PC-3 (cell line): ENCODE data around the gene TBX20.

Experiments used
- EZH2 ChIP-seq: fragments of 300-600 bp; sonication (generic); IDR thresholded peaks from one replicate; pipeline ENCODE4 v1.6.1; 2017; ENCODE audit warnings: antibody characterized with exemption, mild to moderate bottlenecking, low read length; ENCODE audit not compliant: unreplicated experiment
- EZH2phosphoT487 ChIP-seq: fragments of 300-600 bp; sonication (generic); IDR thresholded peaks from 2 replicates; pipeline ENCODE4 v1.6.1; 2018; ENCODE audit warnings: mild to moderate bottlenecking, antibody characterized with exemption, low read length, borderline replicate concordance
- TF ChIP-seq, protein P1 (sequence below): fragments of 300-600 bp; sonication (generic); conservative IDR thresholded peaks from 2 replicates; pipeline ENCODE4 v1.5.1; 2017; ENCODE audit warnings: antibody characterized with exemption, low read depth, mild to moderate bottlenecking, low read length

DNA sequence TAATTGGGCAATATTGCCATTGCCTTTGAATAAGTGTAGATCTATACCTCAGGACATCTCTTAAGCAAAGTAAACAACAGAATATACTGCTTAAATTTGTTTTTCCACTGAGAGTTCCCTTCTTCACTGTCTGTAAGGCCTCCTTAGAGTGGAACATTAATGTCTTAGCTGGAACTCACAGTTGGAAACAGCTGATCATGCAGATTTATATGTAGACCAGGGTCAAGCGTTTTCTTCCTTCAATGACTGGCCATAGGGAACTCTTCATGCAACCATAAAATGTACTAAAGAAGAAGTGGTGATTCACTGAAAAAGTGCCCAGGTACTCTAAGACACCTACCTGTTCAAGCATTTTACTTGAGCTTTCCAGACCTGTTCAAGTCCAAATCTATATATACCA, 18.3 kb upstream of the TBX20 start:
- TF ChIP-seq, protein P1, sequence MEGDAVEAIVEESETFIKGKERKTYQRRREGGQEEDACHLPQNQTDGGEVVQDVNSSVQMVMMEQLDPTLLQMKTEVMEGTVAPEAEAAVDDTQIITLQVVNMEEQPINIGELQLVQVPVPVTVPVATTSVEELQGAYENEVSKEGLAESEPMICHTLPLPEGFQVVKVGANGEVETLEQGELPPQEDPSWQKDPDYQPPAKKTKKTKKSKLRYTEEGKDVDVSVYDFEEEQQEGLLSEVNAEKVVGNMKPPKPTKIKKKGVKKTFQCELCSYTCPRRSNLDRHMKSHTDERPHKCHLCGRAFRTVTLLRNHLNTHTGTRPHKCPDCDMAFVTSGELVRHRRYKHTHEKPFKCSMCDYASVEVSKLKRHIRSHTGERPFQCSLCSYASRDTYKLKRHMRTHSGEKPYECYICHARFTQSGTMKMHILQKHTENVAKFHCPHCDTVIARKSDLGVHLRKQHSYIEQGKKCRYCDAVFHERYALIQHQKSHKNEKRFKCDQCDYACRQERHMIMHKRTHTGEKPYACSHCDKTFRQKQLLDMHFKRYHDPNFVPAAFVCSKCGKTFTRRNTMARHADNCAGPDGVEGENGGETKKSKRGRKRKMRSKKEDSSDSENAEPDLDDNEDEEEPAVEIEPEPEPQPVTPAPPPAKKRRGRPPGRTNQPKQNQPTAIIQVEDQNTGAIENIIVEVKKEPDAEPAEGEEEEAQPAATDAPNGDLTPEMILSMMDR, result no peak
- TF ChIP-seq EZH2, result no peak
- TF ChIP-seq EZH2phosphoT487, result no peak
